Measurements from ENCODE around the gene NFATC4. TPM values are rescaled to one million over a fixed set of nuclear protein-coding genes. Genes with fewer than 3 reads are reported as not detected.

NFATC4 gene
- total and polyA plus RNA-seq, 2 of the 4 experiments (the other 2 are of a cell fraction): 15.6 to 35.8 TPM

DNA sequence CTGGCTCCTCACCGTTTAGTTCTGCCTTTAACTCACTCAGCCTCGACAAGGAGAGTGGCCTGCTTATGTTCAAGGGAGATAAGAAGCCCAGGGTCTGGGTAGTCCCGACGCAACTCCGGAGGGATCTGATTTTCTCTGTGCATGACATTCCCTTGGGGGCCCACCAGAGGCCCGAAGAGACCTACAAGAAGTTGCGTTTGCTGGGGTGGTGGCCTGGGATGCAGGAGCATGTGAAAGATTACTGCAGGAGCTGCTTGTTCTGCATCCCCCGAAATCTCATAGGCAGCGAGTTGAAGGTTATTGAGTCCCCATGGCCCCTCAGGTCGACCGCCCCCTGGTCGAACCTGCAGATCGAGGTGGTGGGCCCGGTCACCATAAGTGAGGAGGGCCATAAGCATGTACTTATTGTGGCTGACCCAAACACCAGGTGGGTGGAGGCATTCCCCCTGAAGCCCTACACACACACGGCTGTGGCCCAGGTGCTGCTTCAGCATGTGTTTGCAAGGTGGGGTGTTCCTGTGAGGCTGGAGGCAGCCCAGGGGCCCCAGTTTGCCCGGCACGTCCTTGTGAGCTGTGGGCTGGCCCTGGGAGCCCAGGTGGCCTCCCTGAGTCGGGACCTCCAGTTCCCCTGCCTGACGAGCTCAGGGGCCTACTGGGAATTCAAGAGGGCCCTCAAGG lies 48.4 kb downstream of the NFATC4 start:
- Histone ChIP-seq H3K36me3 (ENCODE audit: control insufficient read depth, insufficient read depth, low read length) (peaks cover 20% of the 10 kb centered on the region; the same call in 1 of the 2 replicates), H2BK120ac (ENCODE audit: low read depth, low read length) (no peak overlapping the region), H2AFZ (replicated peaks; ENCODE audit: low read length, poor library complexity) (no peak overlapping the region), H3K18ac (ENCODE audit: low read depth, low read length) (no peak overlapping the region), H3K9ac (ENCODE audit: low read depth, low read length) (no peak overlapping the region), H3K79me1 (ENCODE audit: low read depth in 1 of 2, low read length in 2 of 2) (no peaks in the 10 kb centered on the region; a peak in 1 of 4 replicates), H2AK5ac (ENCODE audit: low read depth, low read length) (no peak overlapping the region), H4K20me1 (ENCODE audit: insufficient read depth, low read length) (0 out of 2 replicates have a peak, but pooled peaks cover 3% of the 10 kb centered on the region), H3K56ac (ENCODE audit: extremely low read depth, insufficient read depth, low read length) (no peak overlapping the region), H2BK5ac (ENCODE audit: low read depth, low read length, poor library complexity, severe bottlenecking) (no peak overlapping the region), H3K4me2 (ENCODE audit: low read depth, low read length) (no peak overlapping the region), H3K4ac (ENCODE audit: low read depth, low read length) (no peak overlapping the region), H3K14ac (replicated peaks; ENCODE audit: low read depth, low read length) (no peak overlapping the region), H2BK20ac (ENCODE audit: low read depth, low read length) (no peak overlapping the region), H3K23ac (ENCODE audit: low read depth, low read length) (no peak overlapping the region), H3K9me3 (ENCODE audit: control insufficient read depth, insufficient read depth, low read length) (no peaks in the 10 kb centered on the region), H3K9me1 (ENCODE audit: insufficient read depth, low read length) (peaks cover 6% of the 10 kb centered on the region; the same call in 1 of the 2 replicates), H4K8ac (ENCODE audit: low read depth in 2 of 2, low read length in 2 of 2) (no peak overlapping the region), H4K5ac (ENCODE audit: low read depth, low read length) (no peak overlapping the region), H3K27me3 (ENCODE audit: control insufficient read depth, insufficient read depth, low read length) (peaks cover 19% of the 10 kb centered on the region), H2BK15ac (ENCODE audit: low read depth, low read length) (no peak overlapping the region), H3K27ac (ENCODE audit: insufficient read depth, low read length) (no peak overlapping the region), H4K91ac (ENCODE audit: insufficient read depth, low read depth, low read length) (no peak overlapping the region), H3K4me3 (ENCODE audit: insufficient read depth, low read depth, low read length) (no peak overlapping the region), H3K4me1 (ENCODE audit: control insufficient read depth, insufficient read depth, low read length) (no peaks in the 10 kb centered on the region), H2AK9ac (replicated peaks; ENCODE audit: low read depth, low read length, poor library complexity) (no peak overlapping the region)
- in situ Hi-C loops (cut with MboI; ENCODE audit: low sequenced_read_pairs): no loop called here
- ATAC-seq (ENCODE audit: low read depth): no peak
- POLR2A ChIA-PET (ENCODE audit: unreplicated experiment): no interaction called here
- dilution Hi-C loops (cut with HindIII; ENCODE audit: low sequenced_read_pairs, unreplicated experiment): no loop called here
- DNase-seq: no peak
- intact Hi-C loops (cut with micrococcal nuclease): no loop called here
- BruUV-seq (replicated peaks): no TSS peak
- CTCF ChIA-PET: interaction anchor here (1.0 kb wide), 1 partner anchor 50 kb away, joined by 3 read pairs; no protein-coding TSS in a partner anchor
- WGBS, 2 experiments (ENCODE audit: extremely low coverage in 2 of 2, insufficient read length in 1 of 2): 70% methylated on average over 5 of the region's 19 CpGs; no CpG with 5 or more reads in 1 of the 2 experiments
- no peak for TF ChIP-seq RFX5 (IDR thresholded peaks at IDR 0.05; ENCODE audit: low read depth, low read length)
- TF ChIP-seq MAZ (IDR thresholded peaks at IDR 0.05; ENCODE audit: borderline replicate concordance, low read depth, low read length): no peak
- no peak for TF ChIP-seq MXI1 (IDR thresholded peaks at IDR 0.05; ENCODE audit: borderline replicate concordance, low read depth, low read length)
- no peak for TF ChIP-seq CHD1 (IDR thresholded peaks at IDR 0.05; ENCODE audit: low read depth, low read length)
- TF ChIP-seq, protein P1, sequence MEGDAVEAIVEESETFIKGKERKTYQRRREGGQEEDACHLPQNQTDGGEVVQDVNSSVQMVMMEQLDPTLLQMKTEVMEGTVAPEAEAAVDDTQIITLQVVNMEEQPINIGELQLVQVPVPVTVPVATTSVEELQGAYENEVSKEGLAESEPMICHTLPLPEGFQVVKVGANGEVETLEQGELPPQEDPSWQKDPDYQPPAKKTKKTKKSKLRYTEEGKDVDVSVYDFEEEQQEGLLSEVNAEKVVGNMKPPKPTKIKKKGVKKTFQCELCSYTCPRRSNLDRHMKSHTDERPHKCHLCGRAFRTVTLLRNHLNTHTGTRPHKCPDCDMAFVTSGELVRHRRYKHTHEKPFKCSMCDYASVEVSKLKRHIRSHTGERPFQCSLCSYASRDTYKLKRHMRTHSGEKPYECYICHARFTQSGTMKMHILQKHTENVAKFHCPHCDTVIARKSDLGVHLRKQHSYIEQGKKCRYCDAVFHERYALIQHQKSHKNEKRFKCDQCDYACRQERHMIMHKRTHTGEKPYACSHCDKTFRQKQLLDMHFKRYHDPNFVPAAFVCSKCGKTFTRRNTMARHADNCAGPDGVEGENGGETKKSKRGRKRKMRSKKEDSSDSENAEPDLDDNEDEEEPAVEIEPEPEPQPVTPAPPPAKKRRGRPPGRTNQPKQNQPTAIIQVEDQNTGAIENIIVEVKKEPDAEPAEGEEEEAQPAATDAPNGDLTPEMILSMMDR (conservative IDR thresholded peaks at IDR 0.05; ENCODE audit: low read depth, low read length): no peak
- no peak for TF ChIP-seq RCOR1 (IDR thresholded peaks at IDR 0.05; ENCODE audit: insufficient replicate concordance, low read length)
- TF ChIP-seq USF2 (IDR thresholded peaks at IDR 0.05; ENCODE audit: low read depth, low read length): no peak
- TF ChIP-seq, protein P2, sequence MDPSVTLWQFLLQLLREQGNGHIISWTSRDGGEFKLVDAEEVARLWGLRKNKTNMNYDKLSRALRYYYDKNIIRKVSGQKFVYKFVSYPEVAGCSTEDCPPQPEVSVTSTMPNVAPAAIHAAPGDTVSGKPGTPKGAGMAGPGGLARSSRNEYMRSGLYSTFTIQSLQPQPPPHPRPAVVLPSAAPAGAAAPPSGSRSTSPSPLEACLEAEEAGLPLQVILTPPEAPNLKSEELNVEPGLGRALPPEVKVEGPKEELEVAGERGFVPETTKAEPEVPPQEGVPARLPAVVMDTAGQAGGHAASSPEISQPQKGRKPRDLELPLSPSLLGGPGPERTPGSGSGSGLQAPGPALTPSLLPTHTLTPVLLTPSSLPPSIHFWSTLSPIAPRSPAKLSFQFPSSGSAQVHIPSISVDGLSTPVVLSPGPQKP (IDR thresholded peaks at IDR 0.05; ENCODE audit: borderline replicate concordance, low read depth, low read length): no peak
- no peak for TF ChIP-seq FOS (IDR thresholded peaks at IDR 0.05; ENCODE audit: low read depth, low read length)
- TF ChIP-seq BHLHE40 (IDR thresholded peaks at IDR 0.05; ENCODE audit: low read depth, low read length): no peak
- no peak for TF ChIP-seq POLR2A (IDR thresholded peaks at IDR 0.05; ENCODE audit: low read depth, low read length)
- no peak for TF ChIP-seq NFE2L2 (IDR thresholded peaks at IDR 0.05; ENCODE audit: low read depth, low read length)
- no peak for TF ChIP-seq SMC3 (IDR thresholded peaks at IDR 0.05; ENCODE audit: low read depth, low read length)
- TF ChIP-seq MAFK (IDR thresholded peaks at IDR 0.05; ENCODE audit: low read depth, low read length): no peak

Measured in IMR-90 (cell line).